DOHH2 (cell line): Measurements from ENCODE around the gene GRIN2C.

ENCODE experiments used
- H3F3A ChIP-seq: fragments of 200-600 bp; sonication (generic), shearing (Covaris generic); 2 replicates; pipeline ENCODE4 v1.6.0; 2016; ENCODE audit warnings: antibody characterized with exemption, mild to moderate bottlenecking; ENCODE audit not compliant: control insufficient read depth, insufficient read depth
- H3K27ac ChIP-seq: fragments of 200-600 bp; sonication (generic); 2 replicates; pipeline ENCODE4 v1.5.1; 2014; ENCODE audit warnings: low read depth, mild to moderate bottlenecking, low read length, moderate library complexity
- H3K27me3 ChIP-seq: fragments of 200-600 bp; sonication (generic); 2 replicates; pipeline ENCODE4 v1.6.1; 2014; ENCODE audit warnings: mild to moderate bottlenecking, low read length, mixed read lengths; ENCODE audit not compliant: control insufficient read depth
- H3K36me3 ChIP-seq: fragments of 200-600 bp; sonication (generic); 2 replicates; pipeline ENCODE4 v1.6.1; 2014; ENCODE audit warnings: mild to moderate bottlenecking, low read length, moderate library complexity, mixed read lengths; ENCODE audit not compliant: control insufficient read depth
- H3K4me1 ChIP-seq: fragments of 200-600 bp; sonication (generic); 2 replicates; pipeline ENCODE4 v1.6.1; 2014; ENCODE audit warnings: mild to moderate bottlenecking, low read length, mixed read lengths; ENCODE audit not compliant: control insufficient read depth
- H3K4me2 ChIP-seq: fragments of 200-600 bp; sonication (generic); 2 replicates; pipeline ENCODE4 v1.6.0; 2014; ENCODE audit warnings: mild to moderate bottlenecking, low read length, moderate library complexity
- H3K4me3 ChIP-seq: fragments of 200-600 bp; sonication (generic); 2 replicates; pipeline ENCODE4 v1.5.1; 2014; ENCODE audit warnings: mild to moderate bottlenecking, low read length, mixed read lengths
- H3K79me2 ChIP-seq: fragments of 200-600 bp; sonication (generic); 2 replicates; pipeline ENCODE4 v1.6.1; 2014; ENCODE audit warnings: mild to moderate bottlenecking, low read length, mixed read lengths; ENCODE audit not compliant: control insufficient read depth
- H3K9me2 ChIP-seq: fragments of 200-600 bp; sonication (generic); replicated peaks from 2 replicates; pipeline ENCODE4 v1.6.1; 2014; ENCODE audit warnings: mild to moderate bottlenecking, low read length, mixed read lengths; ENCODE audit not compliant: control insufficient read depth
- H3K9me3 ChIP-seq: fragments of 200-600 bp; sonication (generic); 2 replicates; pipeline ENCODE4 v1.6.1; 2014; ENCODE audit warnings: antibody characterized with exemption, low read length, mixed read lengths; ENCODE audit not compliant: control insufficient read depth, insufficient read depth
- H4K20me1 ChIP-seq: fragments of 200-600 bp; sonication (generic); 2 replicates; pipeline ENCODE4 v1.6.0; 2014; ENCODE audit warnings: low read depth, mild to moderate bottlenecking, antibody characterized with exemption, low read length, moderate library complexity; ENCODE audit not compliant: control insufficient read depth, insufficient read depth
- EZH2phosphoT487 ChIP-seq: fragments of 200-600 bp; sonication (generic); IDR thresholded peaks from 2 replicates; pipeline ENCODE4 v1.6.1; 2017; ENCODE audit warnings: borderline replicate concordance, mild to moderate bottlenecking, antibody characterized with exemption, low read length, moderate library complexity, mixed read lengths
- TF ChIP-seq, protein P1 (sequence below): fragments of 200-600 bp; sonication (generic); IDR thresholded peaks from one replicate; pipeline ENCODE4 v1.5.1; 2014; ENCODE audit warnings: antibody characterized with exemption, mild to moderate bottlenecking, low read depth, low read length; ENCODE audit not compliant: poor library complexity, severe bottlenecking

The GRIN2C gene

DNA sequence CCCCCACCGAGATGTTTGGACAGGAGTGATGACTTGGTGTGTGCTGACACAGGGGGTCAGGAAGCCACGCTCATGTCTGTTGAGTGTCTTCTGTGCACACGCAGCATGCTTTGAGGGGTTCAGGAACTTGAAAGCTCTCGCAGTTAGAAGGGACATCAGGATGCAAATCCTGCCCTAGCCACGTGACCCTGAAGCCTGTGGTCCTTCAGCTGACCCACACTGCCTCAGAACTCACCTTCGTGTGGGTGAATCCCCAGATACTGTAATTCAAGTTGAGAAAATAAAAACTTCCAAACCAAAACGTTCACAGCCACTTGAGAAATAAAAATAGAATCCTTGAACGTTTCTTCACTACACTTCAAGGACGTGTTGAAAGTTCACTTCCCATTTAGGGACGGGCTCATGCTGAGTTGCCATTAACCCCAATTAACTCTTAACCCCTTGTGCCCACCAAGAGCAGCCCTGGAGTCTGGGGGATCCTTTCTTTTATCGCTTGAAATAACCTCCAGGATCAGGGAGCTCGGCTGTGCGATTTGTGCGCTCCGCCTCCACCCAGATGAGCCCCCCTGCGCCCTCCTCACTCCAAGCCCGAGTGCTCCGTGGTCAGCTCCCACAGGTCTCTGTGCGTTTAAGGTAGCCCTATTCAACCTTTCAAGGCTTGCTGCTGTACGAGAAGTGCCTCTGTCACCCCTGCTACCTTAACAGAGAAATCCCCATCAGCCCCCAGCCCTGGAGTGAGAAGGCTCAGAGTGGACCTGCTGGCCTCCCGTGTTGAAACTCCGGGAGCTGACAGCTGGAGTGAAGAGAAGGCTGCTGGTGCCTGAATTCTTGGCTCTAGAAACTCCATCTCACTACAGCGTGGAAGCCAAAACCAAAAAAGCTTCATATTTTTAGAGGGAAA, 47.3 kb downstream of the GRIN2C start:
- H3K4me1 ChIP-seq: no peaks in the 10 kb centered on the region; the same call in 1 of the 2 replicates
- H3K79me2 ChIP-seq: no peaks in the 10 kb centered on the region

GRCh38 chr17:74810699-74811485, 48.8 kb downstream of the GRIN2C start:
- H4K20me1 ChIP-seq: no peaks in the 10 kb centered on the region
- H3K4me2 ChIP-seq: no peak overlapping the region
- no peaks in the 10 kb centered on the region; the same call in 1 of the 2 replicates for H3K4me1 ChIP-seq

More for the DNA sequence above, 47.3 kb downstream of the GRIN2C start:
- no peaks in the 10 kb centered on the region for H3K27me3 ChIP-seq
- no peak overlapping the region for H3K4me3 ChIP-seq
- H3K4me2 ChIP-seq: no peak overlapping the region
- no peaks in the 10 kb centered on the region for H3K9me2 ChIP-seq
- H3F3A ChIP-seq: no peaks in the 10 kb centered on the region
- no peaks in the 10 kb centered on the region; the same call in 1 of the 2 replicates for H4K20me1 ChIP-seq
- TF ChIP-seq, protein P1, sequence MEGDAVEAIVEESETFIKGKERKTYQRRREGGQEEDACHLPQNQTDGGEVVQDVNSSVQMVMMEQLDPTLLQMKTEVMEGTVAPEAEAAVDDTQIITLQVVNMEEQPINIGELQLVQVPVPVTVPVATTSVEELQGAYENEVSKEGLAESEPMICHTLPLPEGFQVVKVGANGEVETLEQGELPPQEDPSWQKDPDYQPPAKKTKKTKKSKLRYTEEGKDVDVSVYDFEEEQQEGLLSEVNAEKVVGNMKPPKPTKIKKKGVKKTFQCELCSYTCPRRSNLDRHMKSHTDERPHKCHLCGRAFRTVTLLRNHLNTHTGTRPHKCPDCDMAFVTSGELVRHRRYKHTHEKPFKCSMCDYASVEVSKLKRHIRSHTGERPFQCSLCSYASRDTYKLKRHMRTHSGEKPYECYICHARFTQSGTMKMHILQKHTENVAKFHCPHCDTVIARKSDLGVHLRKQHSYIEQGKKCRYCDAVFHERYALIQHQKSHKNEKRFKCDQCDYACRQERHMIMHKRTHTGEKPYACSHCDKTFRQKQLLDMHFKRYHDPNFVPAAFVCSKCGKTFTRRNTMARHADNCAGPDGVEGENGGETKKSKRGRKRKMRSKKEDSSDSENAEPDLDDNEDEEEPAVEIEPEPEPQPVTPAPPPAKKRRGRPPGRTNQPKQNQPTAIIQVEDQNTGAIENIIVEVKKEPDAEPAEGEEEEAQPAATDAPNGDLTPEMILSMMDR: no peak
- TF ChIP-seq EZH2phosphoT487: no peak
- H3K9me3 ChIP-seq: no peaks in the 10 kb centered on the region
- no peak overlapping the region for H3K27ac ChIP-seq
- no peaks in the 10 kb centered on the region for H3K36me3 ChIP-seq

GRCh38 chr17:74808714-74809430, 50.8 kb downstream of the GRIN2C start:
- no peaks in the 10 kb centered on the region for H3K79me2 ChIP-seq
- H3K27me3 ChIP-seq: no peaks in the 10 kb centered on the region
- H3K9me3 ChIP-seq: no peaks in the 10 kb centered on the region
- H4K20me1 ChIP-seq: no peaks in the 10 kb centered on the region
- H3K27ac ChIP-seq: no peak overlapping the region
- H3K4me3 ChIP-seq: no peak overlapping the region
- H3K4me2 ChIP-seq: no peak overlapping the region
- no peaks in the 10 kb centered on the region for H3K4me1 ChIP-seq
- no peaks in the 10 kb centered on the region for H3K36me3 ChIP-seq
- TF ChIP-seq EZH2phosphoT487: no peak
- TF ChIP-seq, protein P1: no peak
- no peaks in the 10 kb centered on the region for H3F3A ChIP-seq
- no peaks in the 10 kb centered on the region for H3K9me2 ChIP-seq

More at GRCh38 chr17:74810699-74811485, 48.8 kb downstream of the GRIN2C start:
- no peaks in the 10 kb centered on the region for H3K79me2 ChIP-seq
- no peaks in the 10 kb centered on the region for H3K9me3 ChIP-seq
- no peak overlapping the region for H3K27ac ChIP-seq
- no peaks in the 10 kb centered on the region for H3K9me2 ChIP-seq
- H3K4me3 ChIP-seq: no peak overlapping the region
- no peak for TF ChIP-seq EZH2phosphoT487
- TF ChIP-seq, protein P1: no peak
- H3F3A ChIP-seq: no peaks in the 10 kb centered on the region
- H3K27me3 ChIP-seq: no peaks in the 10 kb centered on the region
- no peaks in the 10 kb centered on the region for H3K36me3 ChIP-seq
